HCT116 (cell line): ENCODE results near the gene LRCH3. TPM values are rescaled to one million over a fixed set of nuclear protein-coding genes. Genes with fewer than 3 reads are reported as not detected.

Experiments used
- ATAC-seq: fragments of 200-7000 bp; cut with Tn5 transposase; 2 replicates; pipeline ENCODE4 v1.9.1; 2020; ENCODE audit warnings: mild to moderate bottlenecking, moderate library complexity
- BruUV-seq: library from RNA; stranded (reverse); fragments of 400-500 nt; replicated peaks from 2 replicates; lab custom pipeline; 2021; lab: Mats Ljungman, UMichigan
- CTCF ChIA-PET: fragments of 300-600 bp; sonication (Branson Sonifier 250); formaldehyde crosslinking; loops from one replicate; lab custom pipeline; 2021; ENCODE audit warnings: antibody characterized with exemption; lab: Charles Lee
- POLR2A ChIA-PET: fragments of 300-600, 350-600 bp; sonication (Branson Sonifier 250); formaldehyde crosslinking; loops from one replicate; lab custom pipeline; 2021; ENCODE audit warnings: antibody characterized with exemption; lab: Charles Lee
- RAD21 ChIA-PET, 2 experiments: fragments of 300-600 bp; sonication (Branson Sonifier 250); formaldehyde crosslinking; loops; one replicate each; lab custom pipeline; 2023; ENCODE audit warnings: low total read pairs in 2 of 2; ENCODE audit not compliant: uncharacterized antibody in 2 of 2, unreplicated experiment in 2 of 2, low non-redundant PET in 1 of 2; lab: Charles Lee
- DNase-seq: peaks from one replicate; pipeline ENCODE4 v3.0.0-alpha.2; 2010; ENCODE audit warnings: low read depth, low spot score
- H2AFZ ChIP-seq: fragments of 200-600 bp; shearing (Covaris generic), sonication (generic); 2 replicates; pipeline ENCODE4 v1.6.1; 2017; ENCODE audit warnings: low read depth, mixed run types, mixed read lengths, antibody characterized with exemption, low read length; ENCODE audit not compliant: poor library complexity, severe bottlenecking
- H3K27ac ChIP-seq: 2 replicates; pipeline ENCODE4 v1.5.1; 2012; ENCODE audit warnings: low read depth, low read length
- H3K27me3 ChIP-seq: fragments of 200-600 bp; sonication (generic); 2 replicates; pipeline ENCODE4 v1.6.1; 2016; ENCODE audit warnings: mixed run types, low read length, mixed read lengths; ENCODE audit not compliant: insufficient read depth
- H3K36me3 ChIP-seq, 2 experiments: fragments of 200-500 bp in 1 of 2; fragments of 200-600 bp in 1 of 2; sonication (Bioruptor generic) in 1 of 2; sonication (generic) in 1 of 2; 2 replicates each; pipeline versions ENCODE4 v1.5.1 to v1.6.1; 2014 to 2016; ENCODE audit warnings: low read length in 2 of 2, inconsistent platforms in 1 of 2, mixed read lengths in 1 of 2, mixed run types in 1 of 2; ENCODE audit not compliant: insufficient read depth in 2 of 2, control insufficient read depth in 1 of 2
- H3K4me1 ChIP-seq, 2 experiments: fragments of 200-600 bp in 1 of 2; sonication (generic) in 1 of 2; 2 replicates each; pipeline versions ENCODE4 v1.5.1 to v1.6.1; 2012 to 2017; ENCODE audit warnings: low read length in 2 of 2, inconsistent platforms in 1 of 2, mild to moderate bottlenecking in 1 of 2, mixed read lengths in 1 of 2, mixed run types in 1 of 2, moderate library complexity in 1 of 2; ENCODE audit not compliant: insufficient read depth in 2 of 2, control insufficient read depth in 1 of 2
- H3K4me2 ChIP-seq: fragments of 200-600 bp; sonication (generic); 2 replicates; pipeline ENCODE4 v1.6.1; 2017; ENCODE audit warnings: mixed run types, low read length, mixed read lengths
- H3K4me3 ChIP-seq, 2 experiments: fragments of 200-600 bp in 1 of 2; sonication (generic) in 1 of 2; replicated peaks in 1 of 2; 2 replicates each; pipeline ENCODE4 v1.5.1; 2011 to 2016; ENCODE audit warnings: low read length in 2 of 2, control low read depth in 1 of 2, low read depth in 1 of 2, mild to moderate bottlenecking in 1 of 2, mixed read lengths in 1 of 2, mixed run types in 1 of 2
- H3K79me2 ChIP-seq: fragments of 200-600 bp; sonication (generic); 2 replicates; pipeline ENCODE4 v1.6.1; 2017; ENCODE audit warnings: mild to moderate bottlenecking, mixed run types, low read length, moderate library complexity, mixed read lengths; ENCODE audit not compliant: insufficient read depth
- H3K9ac ChIP-seq: fragments of 200-600 bp; sonication (generic); 2 replicates; pipeline ENCODE4 v1.6.1; 2016; ENCODE audit warnings: low read length, mixed read lengths
- H3K9me2 ChIP-seq: fragments of 200-600 bp; sonication (generic), shearing (Covaris generic); 2 replicates; pipeline ENCODE4 v1.6.1; 2017; ENCODE audit warnings: mixed run types, mild to moderate bottlenecking, moderate library complexity; ENCODE audit not compliant: insufficient read depth
- H3K9me3 ChIP-seq, 2 experiments: fragments of 200-500 bp in 1 of 2; fragments of 200-600 bp in 1 of 2; sonication (Bioruptor generic) in 1 of 2; sonication (generic) in 1 of 2; 2 replicates each; pipeline ENCODE4 v1.6.1; 2014 to 2017; ENCODE audit warnings: low read length in 2 of 2, mixed read lengths in 2 of 2, inconsistent platforms in 1 of 2, low read depth in 1 of 2, mild to moderate bottlenecking in 1 of 2, mixed run types in 1 of 2, moderate library complexity in 1 of 2; ENCODE audit not compliant: control insufficient read depth in 1 of 2, insufficient read depth in 1 of 2
- H4K20me1 ChIP-seq: fragments of 200-600 bp; sonication (generic), shearing (Covaris generic); 2 replicates; pipeline ENCODE4 v1.6.1; 2017; ENCODE audit warnings: mixed run types, mild to moderate bottlenecking, moderate library complexity; ENCODE audit not compliant: insufficient read depth
- CTCF ChIP-seq, 3 experiments: fragments of 200-600 bp in 1 of 3; sonication (generic) in 1 of 3; IDR thresholded peaks in 2 of 3; conservative IDR thresholded peaks in 1 of 3; 2 replicates each; pipeline ENCODE4 v1.5.1; 2012 to 2017; ENCODE audit warnings: low read depth in 2 of 3, low read length in 2 of 3, antibody characterized with exemption in 1 of 3, borderline replicate concordance in 1 of 3, control low read depth in 1 of 3, mild to moderate bottlenecking in 1 of 3, mixed read lengths in 1 of 3, mixed run types in 1 of 3, moderate library complexity in 1 of 3; ENCODE audit not compliant: insufficient read depth in 1 of 3
- EZH2phosphoT487 ChIP-seq: fragments of 200-600 bp; IDR thresholded peaks from 2 replicates; pipeline ENCODE4 v1.6.1; 2018; ENCODE audit warnings: antibody characterized with exemption, borderline replicate concordance
- FOSL1 ChIP-seq: IDR thresholded peaks from 2 replicates; pipeline ENCODE4 v1.6.1; 2012; ENCODE audit warnings: low read depth
- MAX ChIP-seq: IDR thresholded peaks from 2 replicates; pipeline ENCODE4 v1.6.1; 2012
- POLR2A ChIP-seq: IDR thresholded peaks from 2 replicates; pipeline ENCODE4 v1.7.0; 2011; ENCODE audit warnings: borderline replicate concordance; ENCODE audit not compliant: insufficient read depth, insufficient read length; ENCODE audit errors: extremely low read depth
- POLR2AphosphoS5 ChIP-seq: IDR thresholded peaks from 2 replicates; pipeline ENCODE4 v1.6.1; 2011; ENCODE audit warnings: mild to moderate bottlenecking, low read depth, low read length, moderate library complexity
- ZNF274 ChIP-seq: fragments of 200-500 bp; sonication (Bioruptor generic); IDR thresholded peaks from 2 replicates; pipeline ENCODE4 v1.6.1; 2014; ENCODE audit warnings: mild to moderate bottlenecking, low read depth, low read length, inconsistent platforms
- intact Hi-C: fragments of 100-400 bp; cut with micrococcal nuclease; formaldehyde crosslinking; loops from 2 replicates; pipeline ENCODE4 v1.10.0; 2022
- total RNA-seq: library from RNA; stranded (reverse); gene quantifications from one replicate; pipeline ENCODE4 v1.2.1, GENCODE V29; 2021; ENCODE audit not compliant: unreplicated experiment

LRCH3 gene
- total RNA-seq, 1 experiment from 2014 or later, result 38.1 TPM

- H3K4me1 ChIP-seq, result no peaks in the 10 kb centered on the region
Measured at GRCh38 chr3:197830967-197831313, 39.9 kb downstream of the LRCH3 start.

More at GRCh38 chr3:197830967-197831313, 39.9 kb downstream of the LRCH3 start:
- Histone ChIP-seq H3K27me3 (no peaks in the 10 kb centered on the region), H2AFZ (no peak overlapping the region), H3K9me2 (no peaks in the 10 kb centered on the region), H3K4me3 (no peak overlapping the region), H3K79me2 (no peaks in the 10 kb centered on the region), H3K9ac (no peak overlapping the region), H3K4me2 (no peak overlapping the region), H3K27ac (no peak overlapping the region), H3K9me3 (no peaks in the 10 kb centered on the region), H4K20me1 (no peaks in the 10 kb centered on the region), H3K36me3 (peaks cover 13 to 17% of the 10 kb centered on the region in 2 experiments; a peak in 3 of 4 replicates)
- no peak for DNase-seq
- no peak for ATAC-seq
- TF ChIP-seq EZH2phosphoT487 (no peak), POLR2A (no peak), ZNF274 (no peak), MAX (no peak), POLR2AphosphoS5 (no peak), CTCF (IDR thresholded peaks at IDR 0.05 in 2 of 3, conservative IDR thresholded peaks at IDR 0.05 in 1 of 3; ENCODE audit: borderline replicate concordance in 1 of 3, insufficient read depth in 1 of 3, low read depth in 2 of 3, low read length in 2 of 3) (no peak), FOSL1 (no peak)
- RAD21 ChIA-PET, result no interaction called here
- CTCF ChIA-PET, result no interaction called here
- BruUV-seq, result no TSS peak
- POLR2A ChIA-PET, result no interaction called here
- intact Hi-C loops, result no loop called here
